Pulmonary artery endothelial cell (primary cell): Measurements from ENCODE around the gene ASPG. TPM values are rescaled to one million over a fixed set of nuclear protein-coding genes. Genes with fewer than 3 reads are reported as not detected.

Experiments
- DNase-seq: peaks from one replicate; pipeline ENCODE4 v3.0.0-alpha.2; 2011; ENCODE audit warnings: low read depth, low spot score
- total RNA-seq: library from RNA; depleted of rRNA; stranded (reverse); fragments of >200 nt; gene quantifications from 2 replicates; pipeline ENCODE4 v1.2.3, GENCODE V29; 2014

The ASPG gene
- total RNA-seq, 1 donor from 2014 or later, result not detected

DNA sequence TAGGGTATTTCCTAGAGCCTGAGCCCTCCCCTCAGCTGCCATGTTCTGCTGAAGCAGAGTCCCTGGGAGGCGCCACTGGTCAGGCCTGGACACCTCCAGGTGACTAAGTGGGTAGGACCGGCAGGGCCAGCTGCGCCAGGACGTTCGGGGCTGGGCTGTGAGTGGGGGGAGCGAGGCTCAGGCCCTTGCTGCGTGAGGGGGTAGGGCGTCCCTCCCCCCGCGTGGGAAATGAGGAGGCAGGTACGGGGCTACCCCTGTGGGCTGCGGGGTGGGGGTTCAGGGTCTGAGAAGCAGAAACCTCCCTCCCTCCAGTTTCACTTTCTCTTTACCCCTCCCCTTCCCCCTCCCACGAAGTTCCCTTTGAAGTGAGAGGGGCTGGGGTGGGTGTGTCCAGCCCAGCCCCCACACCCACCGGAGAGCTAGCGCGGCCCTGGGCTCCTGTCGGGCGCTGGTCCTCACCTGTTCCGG is 30.8 kb downstream of the ASPG start:
- DNase-seq, result no peak

DNA sequence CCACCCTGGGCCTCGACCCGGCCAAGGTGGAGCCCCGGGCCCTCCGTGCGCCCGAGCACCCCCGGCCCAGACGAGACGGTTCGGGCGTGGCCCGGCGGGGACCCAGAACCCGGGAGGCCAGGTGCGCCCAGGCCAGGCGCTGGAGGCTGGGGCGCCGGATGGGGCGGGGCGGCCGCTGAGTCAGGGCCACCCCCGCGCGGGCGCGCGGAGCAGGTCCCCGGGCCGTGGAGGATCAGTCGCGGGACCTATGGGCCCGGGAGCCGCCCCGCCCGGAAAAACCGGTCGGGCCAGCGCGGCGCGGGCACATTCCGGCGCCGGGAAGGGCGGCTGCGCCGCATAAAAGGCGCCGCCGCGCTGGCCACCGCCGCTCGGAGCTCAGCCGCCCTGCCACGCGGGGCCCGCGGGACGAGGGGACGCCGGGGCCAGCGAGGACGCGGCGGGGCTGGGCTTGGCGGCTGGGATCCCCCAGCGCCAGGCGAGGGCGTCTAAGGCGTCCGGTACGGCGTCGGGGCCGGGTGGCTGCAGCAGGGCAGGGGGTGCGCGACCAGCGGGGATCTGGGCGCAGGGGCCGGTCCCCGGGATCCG is 31.3 kb downstream of the ASPG start:
- DNase-seq, result no peak

DNA sequence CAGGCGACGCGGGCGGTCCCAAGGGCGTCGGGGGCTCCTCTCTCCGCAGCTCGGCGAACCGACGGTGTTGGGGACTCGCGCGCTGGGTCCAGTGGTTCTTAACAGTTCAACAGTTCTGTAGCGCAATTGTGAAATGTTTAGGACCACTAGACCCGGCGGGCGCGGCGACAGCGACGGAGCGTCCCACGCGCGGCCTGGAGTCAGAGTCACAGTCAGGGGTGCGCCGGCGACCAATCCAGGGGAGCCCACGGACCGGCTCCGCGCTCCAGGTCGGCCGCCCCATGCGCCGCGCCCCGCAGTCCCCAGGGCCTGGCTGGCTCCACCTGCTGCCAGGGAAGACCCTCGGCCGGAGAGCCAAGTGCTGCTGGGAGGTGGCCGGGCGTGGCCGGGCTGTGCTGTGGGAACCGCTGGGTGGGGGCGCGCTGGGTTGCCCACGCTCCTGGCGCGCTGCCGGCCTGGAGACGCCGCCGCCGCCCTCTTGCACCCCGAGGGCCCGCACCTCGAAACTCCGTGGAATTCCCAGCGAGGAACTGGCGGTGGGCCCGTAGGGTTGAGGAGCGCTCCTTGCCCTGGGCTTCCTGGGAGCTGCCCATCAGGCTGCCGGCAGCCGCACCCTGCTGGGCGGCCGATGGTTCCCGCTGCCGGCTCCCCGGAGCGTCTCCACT is 32.0 kb downstream of the ASPG start:
- no peak for DNase-seq

- no peak for DNase-seq
These were observed 32.7 kb downstream of the ASPG start for GRCh38 chr14:104118006-104118844.

- no peak for DNase-seq
These were observed 33.6 kb downstream of the ASPG start for GRCh38 chr14:104119119-104119487.

DNA sequence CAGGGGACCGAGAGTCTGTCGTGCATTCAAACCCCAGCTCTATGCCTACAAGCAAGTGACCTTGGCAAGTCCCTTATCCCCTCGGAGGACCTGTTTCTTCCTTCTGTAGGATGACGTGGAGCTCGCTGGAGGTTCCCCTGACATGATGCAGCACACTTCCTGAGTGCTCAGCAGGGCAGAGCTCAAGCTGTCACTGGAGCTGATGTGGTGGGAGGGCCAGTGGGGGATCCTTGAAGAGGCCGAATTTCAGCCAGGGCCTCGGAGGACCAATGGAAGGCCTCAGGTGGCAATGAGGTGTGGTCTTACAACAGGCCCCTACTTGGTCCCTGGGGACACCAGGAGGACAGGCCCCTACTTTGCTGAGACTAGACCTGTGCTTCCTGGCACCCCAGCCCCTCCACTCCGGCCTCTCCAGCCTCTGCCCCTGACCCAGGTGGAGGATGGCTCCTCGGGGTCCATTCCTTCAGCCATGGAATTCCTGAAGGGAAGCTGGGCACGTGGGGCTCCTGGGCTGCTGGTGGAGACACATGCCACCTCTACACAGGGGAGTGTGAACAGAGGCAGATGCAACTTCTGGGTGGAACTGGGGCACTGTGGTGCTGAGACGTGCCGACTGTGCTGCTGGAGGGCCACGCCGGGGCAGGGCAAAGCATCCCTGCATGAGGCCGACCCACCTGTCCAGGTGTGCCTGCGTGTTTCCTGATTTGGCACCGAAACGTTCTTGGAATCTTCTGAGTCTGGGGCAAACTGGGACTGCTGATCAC is 34.2 kb downstream of the ASPG start:
- DNase-seq, result no peak

DNA sequence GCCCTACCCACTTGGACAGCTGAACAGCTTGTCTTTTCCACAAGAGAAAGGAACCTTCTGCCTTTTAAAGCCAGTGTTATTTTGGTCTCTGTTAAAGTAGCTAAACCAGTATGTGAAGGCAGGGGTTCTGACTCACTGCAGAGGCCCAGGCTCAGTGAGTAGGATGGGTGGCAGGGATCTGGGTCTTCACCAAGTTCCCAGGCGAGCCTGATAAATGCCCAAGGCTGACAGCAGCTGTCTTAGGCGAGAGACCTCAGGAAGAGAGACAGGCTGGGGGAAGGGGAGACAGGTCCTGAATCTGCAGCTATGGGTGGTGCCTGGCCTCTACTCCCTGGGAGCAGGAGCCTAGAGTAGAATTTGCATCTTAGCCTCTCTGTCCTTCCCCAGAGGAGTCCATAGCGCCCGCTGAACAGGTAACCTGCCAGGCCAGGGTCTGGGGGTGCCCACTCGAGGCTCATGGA is 34.8 kb downstream of the ASPG start:
- DNase-seq, result no peak

DNA sequence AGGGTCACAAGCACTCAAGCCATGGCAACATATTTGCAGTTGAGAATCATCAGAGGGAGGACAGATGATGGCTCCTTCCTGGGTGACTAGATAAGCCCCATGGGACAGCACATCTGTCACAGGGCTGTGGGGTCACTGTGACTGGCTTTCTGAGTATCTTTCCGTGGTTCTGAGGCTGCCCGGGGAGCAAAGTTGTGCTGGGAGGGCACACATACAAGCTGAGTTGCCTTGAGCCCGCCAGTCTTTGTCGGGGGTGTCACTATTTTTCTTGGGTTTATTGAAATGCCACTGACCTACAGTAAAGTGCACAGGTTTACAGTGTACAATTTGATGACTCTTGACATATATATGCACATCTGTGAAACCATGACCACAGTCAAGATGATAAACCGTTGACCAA is 35.6 kb downstream of the ASPG start:
- DNase-seq, result no peak

- no peak for DNase-seq
These were observed 38.4 kb downstream of the ASPG start for GRCh38 chr14:104123879-104124278.

- no peak for DNase-seq
These were observed 39.5 kb downstream of the ASPG start for GRCh38 chr14:104125011-104125410.

DNA sequence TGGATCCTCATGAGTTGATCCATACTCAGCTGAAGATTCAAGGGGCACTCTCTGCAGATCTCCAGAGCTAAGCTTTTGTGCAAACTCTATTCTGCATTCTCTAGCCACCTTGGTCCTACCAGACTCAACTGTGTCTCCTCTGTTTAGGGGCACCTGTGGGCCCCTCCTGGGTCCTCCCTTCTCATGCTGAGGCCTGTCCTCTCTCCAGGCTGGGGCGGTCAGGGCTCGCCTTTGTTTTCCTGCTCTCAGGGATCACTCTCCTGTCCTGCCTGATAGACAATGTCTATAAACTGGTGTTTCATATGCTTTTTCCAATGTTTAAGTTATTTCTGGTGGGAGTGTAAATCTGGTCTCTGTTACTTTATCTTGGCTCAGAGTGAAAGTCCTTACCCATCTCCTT is 41.3 kb downstream of the ASPG start:
- DNase-seq, result no peak

DNA sequence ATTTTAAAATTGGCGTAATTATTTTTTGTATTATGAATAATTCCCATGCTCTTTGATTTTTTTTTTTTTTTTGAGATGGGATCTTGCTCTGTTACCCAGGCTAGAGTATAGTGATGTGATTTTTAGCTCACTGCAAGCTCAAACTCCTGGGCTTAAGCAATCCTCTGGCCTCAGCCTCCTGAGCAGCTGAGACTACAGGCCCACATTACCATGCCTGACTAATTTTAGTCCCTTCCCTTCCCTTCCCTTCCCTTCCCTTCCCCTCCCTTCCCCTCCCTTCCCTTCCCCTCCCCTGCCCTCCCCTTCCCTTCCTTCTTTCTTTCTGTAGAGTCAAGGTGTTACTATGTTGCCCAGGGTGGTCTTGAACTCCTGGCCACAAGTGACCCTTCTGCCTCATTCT is 43.5 kb downstream of the ASPG start:
- DNase-seq, result no peak

DNA sequence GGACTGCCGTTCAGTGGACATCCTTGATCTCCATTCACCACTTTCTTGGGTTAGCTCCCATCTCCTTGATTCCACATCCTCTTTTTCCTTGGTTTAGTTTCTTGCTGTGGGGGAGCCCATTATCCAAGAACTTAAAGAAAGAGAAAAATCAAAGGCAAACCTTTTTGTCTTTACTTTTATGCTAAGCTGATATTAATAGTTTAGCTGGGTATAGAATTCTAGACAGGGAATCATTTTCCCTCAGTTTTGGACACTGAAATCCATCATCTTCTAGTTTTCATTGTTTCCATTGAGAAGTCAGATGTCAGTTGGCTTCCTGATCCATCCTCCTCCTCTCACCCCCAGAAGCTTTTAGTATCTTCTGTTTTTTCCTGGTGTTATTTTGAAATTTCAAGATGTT is 44.1 kb downstream of the ASPG start:
- DNase-seq, result no peak

DNA sequence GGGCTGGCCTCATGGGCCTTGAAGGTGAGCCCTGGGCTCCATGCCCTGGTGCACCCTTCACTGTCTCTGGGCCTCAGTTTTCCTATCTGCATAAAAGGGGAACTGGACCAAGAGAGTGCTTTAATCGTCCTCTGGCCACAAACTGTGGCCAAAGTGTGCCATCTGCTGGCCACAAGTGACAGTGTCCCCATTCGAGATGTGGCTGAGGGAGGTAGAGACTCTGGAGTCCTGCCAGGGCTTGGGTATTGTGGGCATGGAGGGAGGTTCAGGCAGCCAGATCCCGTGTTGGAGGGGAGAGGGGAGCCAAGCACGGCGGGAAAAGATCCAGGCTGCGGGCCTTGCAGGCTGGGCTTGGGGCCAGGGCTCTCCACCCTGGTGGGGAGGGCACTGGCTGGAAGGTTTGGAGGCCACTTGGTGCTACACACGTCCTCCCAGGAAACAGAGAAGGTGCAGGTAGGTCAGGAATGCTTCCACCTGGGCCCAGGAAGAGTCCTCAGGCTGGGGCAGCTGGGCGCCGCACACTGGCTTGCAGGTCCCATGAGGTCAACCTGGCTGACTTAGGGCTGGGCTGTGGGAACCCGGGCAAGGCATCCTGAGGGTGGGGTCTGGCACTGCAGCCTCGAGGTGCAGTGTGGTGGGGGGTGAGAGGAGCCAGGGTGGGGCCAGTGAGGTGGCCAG is 45.6 kb downstream of the ASPG start:
- DNase-seq, result no peak

- no peak for DNase-seq
These were observed 46.6 kb downstream of the ASPG start for GRCh38 chr14:104131968-104132732.

DNA sequence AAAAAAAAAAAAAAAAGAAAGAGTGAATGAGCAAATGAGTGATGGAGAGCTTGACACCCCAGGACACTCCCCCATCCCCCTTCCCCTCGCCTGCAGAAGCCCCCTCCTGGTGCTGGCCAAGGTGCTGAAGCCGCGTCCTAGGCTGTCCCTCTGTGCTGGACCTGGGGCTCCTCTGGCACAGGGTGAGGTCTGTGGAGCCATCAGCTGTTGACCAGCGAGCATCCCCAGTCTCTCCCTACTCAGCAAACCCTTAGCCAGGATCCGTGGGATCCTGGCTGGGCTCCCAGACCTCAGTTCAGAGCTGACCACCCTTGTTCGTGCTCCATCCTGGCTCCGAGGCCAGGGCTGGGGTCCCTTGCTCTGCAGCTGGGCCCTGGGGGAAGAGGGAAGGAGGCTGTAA is 47.5 kb downstream of the ASPG start:
- DNase-seq, result no peak

- no peak for DNase-seq
These were observed 48.0 kb downstream of the ASPG start for GRCh38 chr14:104133496-104133895.

GRCh38 chr14:104134061-104134965 is 48.8 kb downstream of the ASPG start:
- DNase-seq, result no peak
